GM23338 (cell line): Measurements from ENCODE around the gene DRC3.

Experiments
- CREB1 ChIP-seq: fragments of 250-450 bp; sonication (Bioruptor Pico); IDR thresholded peaks from 2 replicates; pipeline ENCODE4 v1.5.0; 2020; ENCODE audit warnings: low read depth, mild to moderate bottlenecking, moderate library complexity
- EZH2 ChIP-seq: fragments of 200-600 bp; sonication (generic); IDR thresholded peaks from one replicate; pipeline ENCODE4 v1.8.0; 2017; ENCODE audit warnings: antibody characterized with exemption, mild to moderate bottlenecking, low read depth; ENCODE audit not compliant: unreplicated experiment
- EZH2phosphoT487 ChIP-seq: fragments of 200-600 bp; sonication (generic); IDR thresholded peaks from one replicate; pipeline ENCODE4 v1.8.1; 2018; ENCODE audit warnings: antibody characterized with exemption; ENCODE audit not compliant: unreplicated experiment
- JUNB ChIP-seq: IDR thresholded peaks from one replicate; pipeline ENCODE4 v1.6.1; 2016; ENCODE audit warnings: antibody characterized with exemption; ENCODE audit not compliant: unreplicated experiment
- NANOG ChIP-seq: IDR thresholded peaks from 2 replicates; pipeline ENCODE4 v1.6.1; 2016; ENCODE audit warnings: antibody characterized with exemption, borderline replicate concordance
- POLR2AphosphoS5 ChIP-seq: IDR thresholded peaks from 2 replicates; pipeline ENCODE4 v1.6.1; 2016; ENCODE audit warnings: antibody characterized with exemption, low read depth
- REST ChIP-seq: IDR thresholded peaks from one replicate; pipeline ENCODE4 v1.6.1; 2018; ENCODE audit warnings: antibody characterized with exemption; ENCODE audit not compliant: unreplicated experiment
- STAT1 ChIP-seq: IDR thresholded peaks from one replicate; pipeline ENCODE4 v1.6.1; 2016; ENCODE audit warnings: antibody characterized with exemption; ENCODE audit not compliant: unreplicated experiment
- ZNF114 ChIP-seq: fragments of 250-450 bp; sonication (Bioruptor Pico); IDR thresholded peaks from 2 replicates; pipeline ENCODE4 v1.5.0; 2020; ENCODE audit warnings: mild to moderate bottlenecking, moderate library complexity
- ZNF331 ChIP-seq: fragments of 250-450 bp; sonication (Bioruptor Pico); IDR thresholded peaks from 2 replicates; pipeline ENCODE4 v1.5.0; 2020; ENCODE audit warnings: low read depth, mild to moderate bottlenecking, moderate library complexity
- TF ChIP-seq, protein P1 (sequence below), 2 experiments: fragments of 200-600 bp in 1 of 2; sonication (generic) in 1 of 2; conservative IDR thresholded peaks; 2 replicates each; pipeline versions ENCODE4 v1.5.1 to v1.6.1; 2016 to 2017; ENCODE audit warnings: antibody characterized with exemption in 2 of 2, low read depth in 2 of 2, mild to moderate bottlenecking in 2 of 2, moderate library complexity in 1 of 2
- TF ChIP-seq, protein P2 (sequence below): IDR thresholded peaks from 2 replicates; pipeline ENCODE4 v1.6.1; 2016; ENCODE audit warnings: antibody characterized with exemption

- TF ChIP-seq, protein P1, sequence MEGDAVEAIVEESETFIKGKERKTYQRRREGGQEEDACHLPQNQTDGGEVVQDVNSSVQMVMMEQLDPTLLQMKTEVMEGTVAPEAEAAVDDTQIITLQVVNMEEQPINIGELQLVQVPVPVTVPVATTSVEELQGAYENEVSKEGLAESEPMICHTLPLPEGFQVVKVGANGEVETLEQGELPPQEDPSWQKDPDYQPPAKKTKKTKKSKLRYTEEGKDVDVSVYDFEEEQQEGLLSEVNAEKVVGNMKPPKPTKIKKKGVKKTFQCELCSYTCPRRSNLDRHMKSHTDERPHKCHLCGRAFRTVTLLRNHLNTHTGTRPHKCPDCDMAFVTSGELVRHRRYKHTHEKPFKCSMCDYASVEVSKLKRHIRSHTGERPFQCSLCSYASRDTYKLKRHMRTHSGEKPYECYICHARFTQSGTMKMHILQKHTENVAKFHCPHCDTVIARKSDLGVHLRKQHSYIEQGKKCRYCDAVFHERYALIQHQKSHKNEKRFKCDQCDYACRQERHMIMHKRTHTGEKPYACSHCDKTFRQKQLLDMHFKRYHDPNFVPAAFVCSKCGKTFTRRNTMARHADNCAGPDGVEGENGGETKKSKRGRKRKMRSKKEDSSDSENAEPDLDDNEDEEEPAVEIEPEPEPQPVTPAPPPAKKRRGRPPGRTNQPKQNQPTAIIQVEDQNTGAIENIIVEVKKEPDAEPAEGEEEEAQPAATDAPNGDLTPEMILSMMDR (conservative IDR thresholded peaks at IDR 0.05; ENCODE audit: low read depth in 2 of 2) = no peak
- no peak for TF ChIP-seq EZH2
- TF ChIP-seq EZH2phosphoT487 = no peak
- no peak for TF ChIP-seq CREB1 (CRISPR knock-in tag)
- no peak for TF ChIP-seq POLR2AphosphoS5
- no peak for TF ChIP-seq JUNB
- no peak for TF ChIP-seq REST
- no peak for TF ChIP-seq ZNF114
- no peak for TF ChIP-seq ZNF331 (CRISPR knock-in tag)
- TF ChIP-seq STAT1 = no peak
- TF ChIP-seq NANOG = no peak
- TF ChIP-seq, protein P2, sequence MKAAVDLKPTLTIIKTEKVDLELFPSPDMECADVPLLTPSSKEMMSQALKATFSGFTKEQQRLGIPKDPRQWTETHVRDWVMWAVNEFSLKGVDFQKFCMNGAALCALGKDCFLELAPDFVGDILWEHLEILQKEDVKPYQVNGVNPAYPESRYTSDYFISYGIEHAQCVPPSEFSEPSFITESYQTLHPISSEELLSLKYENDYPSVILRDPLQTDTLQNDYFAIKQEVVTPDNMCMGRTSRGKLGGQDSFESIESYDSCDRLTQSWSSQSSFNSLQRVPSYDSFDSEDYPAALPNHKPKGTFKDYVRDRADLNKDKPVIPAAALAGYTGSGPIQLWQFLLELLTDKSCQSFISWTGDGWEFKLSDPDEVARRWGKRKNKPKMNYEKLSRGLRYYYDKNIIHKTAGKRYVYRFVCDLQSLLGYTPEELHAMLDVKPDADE = no peak
Observed at GRCh38 chr17:17985153-17985552, 12.5 kb downstream of the DRC3 start.
